HepG2 (cell line): ENCODE data around the gene TUBGCP5. TPM values are rescaled to one million over a fixed set of nuclear protein-coding genes. Genes with fewer than 3 reads are reported as not detected.

Experiments used
- AHDC1 ChIP-seq: sonication (generic); formaldehyde crosslinking; IDR thresholded peaks from 2 replicates; pipeline ENCODE4 v1.5.1; 2020; ENCODE audit warnings: mild to moderate bottlenecking, missing genetic modification reagents, borderline replicate concordance
- ARNTL ChIP-seq: sonication (generic); formaldehyde crosslinking; IDR thresholded peaks from 2 replicates; pipeline ENCODE4 v1.4.0; 2020; ENCODE audit warnings: mild to moderate bottlenecking, missing genetic modification reagents
- HES4 ChIP-seq: sonication (generic); formaldehyde crosslinking; IDR thresholded peaks from 2 replicates; pipeline ENCODE4 v1.9.0; 2021; ENCODE audit warnings: mild to moderate bottlenecking, missing genetic modification reagents, borderline replicate concordance
- HNRNPK ChIP-seq: fragments of 200-400 bp; formaldehyde crosslinking; IDR thresholded peaks from 2 replicates; pipeline ENCODE4 v1.6.1; 2018; ENCODE audit warnings: low read length, low read depth, moderate library complexity, mild to moderate bottlenecking; ENCODE audit not compliant: poor library complexity, severe bottlenecking
- NR0B2 ChIP-seq: sonication (generic); formaldehyde crosslinking; IDR thresholded peaks from 2 replicates; pipeline ENCODE4 v1.4.0; 2020; ENCODE audit warnings: mild to moderate bottlenecking, missing genetic modification reagents
- PRDM4 ChIP-seq: sonication (generic); formaldehyde crosslinking; IDR thresholded peaks from 2 replicates; pipeline ENCODE4 v1.9.0; 2021; ENCODE audit warnings: missing genetic modification reagents, borderline replicate concordance
- RFXAP ChIP-seq: sonication (generic); formaldehyde crosslinking; IDR thresholded peaks from 2 replicates; pipeline ENCODE4 v1.4.0; 2020; ENCODE audit warnings: missing genetic modification reagents, borderline replicate concordance
- SMARCE1 ChIP-seq: fragments of 450-650 bp; IDR thresholded peaks from 2 replicates; pipeline ENCODE4 v1.6.1; 2017; ENCODE audit warnings: borderline replicate concordance
- SOX13 ChIP-seq, 3 experiments: fragments of 450-650 bp in 1 of 3; sonication (generic) in 1 of 3; formaldehyde crosslinking in 1 of 3; IDR thresholded peaks in 2 of 3; conservative IDR thresholded peaks in 1 of 3; 2 replicates each; pipeline versions ENCODE4 v1.5.0 to v1.6.1; 2016 to 2020; ENCODE audit warnings: antibody characterized with exemption in 1 of 3, mild to moderate bottlenecking in 1 of 3, missing compliant biosample characterization in 1 of 3, missing genetic modification reagents in 1 of 3, moderate library complexity in 1 of 3
- TFAP4 ChIP-seq: sonication (generic); IDR thresholded peaks from 2 replicates; pipeline ENCODE4 v1.6.1; 2016; ENCODE audit warnings: low read depth, borderline replicate concordance
- THRA ChIP-seq: sonication (generic); formaldehyde crosslinking; IDR thresholded peaks from 2 replicates; pipeline ENCODE4 v1.4.0; 2020; ENCODE audit warnings: missing genetic modification reagents, borderline replicate concordance
- ZFX ChIP-seq: sonication (generic); formaldehyde crosslinking; IDR thresholded peaks from 2 replicates; pipeline ENCODE4 v1.4.0; 2020; ENCODE audit warnings: mild to moderate bottlenecking, low read depth, missing genetic modification reagents, moderate library complexity
- ZNF430 ChIP-seq: sonication (generic); formaldehyde crosslinking; IDR thresholded peaks from 2 replicates; pipeline ENCODE4 v1.9.0; 2021; ENCODE audit warnings: mild to moderate bottlenecking, missing genetic modification reagents
- ZNF879 ChIP-seq: sonication (generic); formaldehyde crosslinking; IDR thresholded peaks from 2 replicates; pipeline ENCODE4 v1.8.1; 2023; ENCODE audit warnings: missing genetic modification reagents
- ZSCAN25 ChIP-seq: sonication (generic); formaldehyde crosslinking; IDR thresholded peaks from 2 replicates; pipeline ENCODE4 v1.8.0; 2022; ENCODE audit warnings: mild to moderate bottlenecking, missing genetic modification reagents
- polyA plus RNA-seq, 8 experiments: library from polyadenylated mRNA; depleted of rRNA in 3 of 8; stranded (reverse) in 7 of 8; unstranded in 1 of 8; fragments of >200 nt; fragmentation: Illumina TruSeq in 4 of 8; extraction: Trizol in 4 of 8; gene quantifications; 2 replicates each; pipeline versions ENCODE4 v1.2.1 to v1.2.3, GENCODE V29; 2011 to 2016; ENCODE audit warnings: low read depth in 4 of 8, missing spikeins in 1 of 8, mixed read lengths in 1 of 8; ENCODE audit not compliant: insufficient read depth in 1 of 8
- total RNA-seq, 5 experiments: library from RNA; depleted of rRNA; stranded (reverse); fragments of >200 nt; fragmentation: Illumina TruSeq; extraction: Trizol; gene quantifications; 2 replicates each; pipeline ENCODE4 v1.2.3, GENCODE V29; 2016; ENCODE audit warnings: low read depth in 1 of 5

Gene TUBGCP5
- total and polyA plus RNA-seq, 2 of the 13 experiments (the other 11 are each of a cell fraction or from before 2014, with no cell fraction given) = 7.2 to 25.0 TPM

GRCh38 chr15:22980189-22981050, 58.9 kb downstream of the TUBGCP5 start, which contains the start of gene CYFIP1 (continued):
- TF ChIP-seq AHDC1 (CRISPR knock-in tag) (0 out of 2 replicates have a peak, but pooled peaks have one; percentile 31), NR0B2 (peak; percentile 81), SOX13 (IDR thresholded peaks at IDR 0.05) (no peak), SOX13 (CRISPR knock-in tag; conservative IDR thresholded peaks at IDR 0.05 in 1 of 2, IDR thresholded peaks at IDR 0.05 in 1 of 2) (no peak), RFXAP (CRISPR knock-in tag) (0 out of 2 replicates have a peak, but pooled peaks have one; percentile 21), PRDM4 (no peak), ZSCAN25 (no peak), SMARCE1 (no peak), TFAP4 (peak; percentile 69; the same call in 1 of the 2 replicates), HNRNPK (peak; percentile 78), ZNF879 (CRISPR knock-in tag) (no peak), THRA (CRISPR knock-in tag) (0 out of 2 replicates have a peak, but pooled peaks have one; percentile 9), ZNF430 (peak; percentile 67; the same call in 1 of the 2 replicates), ZFX (CRISPR knock-in tag) (peak; percentile 71), HES4 (no peak), ARNTL (CRISPR knock-in tag) (0 out of 2 replicates have a peak, but pooled peaks have one; percentile 19)
